Stimulated activated CD4-positive, alpha-beta T cell treated with anti-CD3 and anti-CD28 coated beads, Interleukin-12 subunit alpha, Interleukin-12 subunit beta, amount 100 ng/mL, for 4 hours (primary cell): Measurements from ENCODE around the gene FGF8.
"Not testable (repeated sequence)": the region's sequence is repeated elsewhere in the genome, so short reads cannot be mapped to it uniquely, and the experiment has no call there.

Experiments
- DNase-seq: peaks from one replicate; pipeline ENCODE4 v3.0.0-alpha.2; 2020

The FGF8 gene, protein sequence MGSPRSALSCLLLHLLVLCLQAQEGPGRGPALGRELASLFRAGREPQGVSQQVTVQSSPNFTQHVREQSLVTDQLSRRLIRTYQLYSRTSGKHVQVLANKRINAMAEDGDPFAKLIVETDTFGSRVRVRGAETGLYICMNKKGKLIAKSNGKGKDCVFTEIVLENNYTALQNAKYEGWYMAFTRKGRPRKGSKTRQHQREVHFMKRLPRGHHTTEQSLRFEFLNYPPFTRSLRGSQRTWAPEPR

DNA sequence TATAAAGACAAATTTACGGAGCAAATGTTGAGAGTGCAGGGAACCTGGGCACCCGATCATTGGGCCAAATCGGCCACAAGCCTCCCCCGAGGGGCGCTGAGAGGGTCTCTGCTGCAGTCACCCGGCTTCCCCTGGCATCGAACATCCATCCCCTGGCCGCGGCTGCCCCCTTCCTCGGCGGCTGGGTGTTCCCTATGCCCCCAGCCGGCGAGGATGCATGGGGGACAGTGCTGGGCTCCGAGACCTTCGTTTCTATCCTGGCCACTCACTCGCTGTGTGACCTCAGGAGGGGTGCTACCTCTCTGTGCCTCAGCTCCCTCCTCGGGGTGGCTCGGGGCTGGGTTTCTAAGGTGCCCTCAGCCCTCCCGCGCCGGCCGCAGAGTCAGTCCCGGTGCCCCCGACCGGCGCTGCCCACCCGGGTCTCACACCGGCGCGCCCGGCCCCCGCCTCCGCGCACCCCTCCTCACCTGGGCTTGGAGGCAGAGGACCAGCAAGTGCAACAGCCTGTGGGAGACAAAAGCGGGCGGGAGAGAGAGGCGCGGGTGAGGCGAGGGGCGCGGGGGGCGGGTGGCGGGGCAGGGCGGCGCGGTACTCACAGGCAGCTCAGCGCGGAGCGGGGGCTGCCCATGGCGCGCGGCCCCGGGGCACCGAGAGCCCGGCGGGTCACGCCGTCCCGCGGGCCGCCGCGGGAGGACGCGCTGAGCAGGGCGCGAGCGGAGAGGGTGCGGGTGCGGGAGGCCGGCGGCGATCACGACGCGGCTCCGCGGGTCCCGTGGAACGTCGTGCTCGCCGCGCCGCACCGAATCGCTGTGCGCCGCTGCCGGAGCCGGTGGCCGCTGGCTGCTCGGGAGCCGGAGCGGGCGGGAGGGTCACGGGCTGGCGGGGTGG, at the start of gene FGF8:
FGF8 (minus strand) TSS at position 842 of the 888 bp plus-strand sequence; CDS start at position 628, 214 bp downstream.
- DNase-seq = no peak

DNA sequence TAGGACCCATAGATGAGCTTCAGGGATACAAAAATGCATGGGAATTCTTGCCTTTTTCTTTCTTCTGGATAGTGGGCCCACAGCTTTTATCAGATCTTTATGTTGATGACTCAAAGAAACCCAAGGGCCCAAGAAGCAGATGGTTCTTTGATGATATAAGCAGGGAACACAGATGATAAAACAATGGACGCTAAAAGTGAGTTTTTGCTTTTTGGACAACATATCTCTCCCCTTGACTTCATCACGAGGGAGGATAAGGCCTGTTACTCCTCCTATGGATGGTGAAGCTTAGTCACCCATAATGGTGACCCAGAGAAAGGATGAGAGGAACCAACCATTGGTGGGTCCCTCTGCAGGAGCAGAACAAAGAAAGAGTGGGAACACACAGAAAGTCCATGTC, 48.8 kb upstream of the FGF8 start:
- no peak for DNase-seq

DNA sequence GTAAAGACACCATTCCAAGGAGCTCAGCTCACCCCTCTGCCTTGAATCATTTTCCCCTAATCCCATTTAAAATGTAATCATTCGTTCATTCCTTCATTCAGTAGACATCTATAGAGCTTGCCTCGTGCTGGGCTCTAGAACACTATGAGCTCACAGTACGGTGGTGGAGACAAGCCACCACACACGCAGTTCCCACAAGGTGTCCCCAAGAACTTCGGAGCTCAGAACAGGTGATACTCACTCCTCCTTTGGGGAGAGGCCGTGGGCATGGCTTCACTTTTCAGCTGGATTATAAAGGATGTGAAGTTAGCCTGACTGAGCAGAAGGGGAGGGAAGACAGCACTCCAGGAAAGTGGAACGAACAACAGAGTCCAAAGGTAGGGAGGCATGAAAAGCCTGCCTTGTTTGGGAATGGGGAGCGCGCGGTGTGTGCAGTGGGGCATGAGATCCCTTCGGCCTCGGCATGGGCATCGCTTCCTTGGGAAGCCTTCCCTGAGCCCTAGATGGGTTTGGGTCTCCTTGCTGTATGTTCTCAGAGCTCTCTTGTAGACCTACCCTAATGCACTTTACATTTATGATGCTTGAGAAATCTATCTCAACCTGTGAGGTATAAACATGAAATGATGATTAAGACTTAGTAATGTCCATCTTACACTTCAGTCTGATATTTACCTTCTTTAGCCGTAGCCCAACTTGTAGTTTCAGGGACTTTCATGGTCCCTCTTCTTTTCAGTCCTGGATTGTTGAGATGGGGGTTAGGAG, 43.1 kb upstream of the FGF8 start:
- no peak for DNase-seq

DNA sequence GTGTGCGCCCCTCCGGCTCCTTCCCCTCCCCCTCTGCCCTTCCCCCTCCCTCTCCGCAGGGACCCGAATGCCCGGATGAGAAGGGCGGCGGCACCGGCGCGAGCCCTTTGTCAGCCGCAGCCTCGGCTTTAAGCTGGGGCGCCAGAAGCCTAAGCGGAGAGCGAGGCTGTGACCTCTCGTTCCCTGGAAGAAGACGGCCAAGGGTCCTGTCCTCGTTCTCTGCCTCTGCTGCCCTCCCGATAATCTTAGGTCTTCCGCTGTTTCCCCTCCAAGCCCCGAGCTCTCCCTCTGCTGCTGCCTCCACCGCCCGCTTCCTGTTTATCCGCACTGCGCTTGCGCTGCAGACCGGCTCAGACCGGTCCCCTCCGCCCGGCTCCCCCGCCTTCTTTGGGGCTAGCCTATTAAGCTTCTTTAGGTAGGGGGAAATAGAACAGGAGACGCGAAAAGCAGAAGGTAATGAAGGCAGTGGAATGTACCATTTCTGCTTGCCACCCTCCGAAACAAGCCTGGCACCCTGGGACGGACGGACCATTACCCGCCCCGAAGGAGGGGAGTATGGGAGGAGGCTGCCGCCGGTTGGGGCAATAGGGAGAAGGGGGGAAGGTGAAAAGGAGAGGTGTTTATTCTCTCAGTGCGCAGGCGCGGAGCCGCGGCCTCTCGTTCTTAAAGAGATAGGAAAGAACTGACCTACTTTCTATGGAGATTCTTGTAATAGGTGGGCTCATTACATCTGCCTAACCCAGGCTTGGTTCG, 42.4 kb upstream of the FGF8 start, which contains the start of gene OGA:
OGA (minus strand) TSS at position 326 of the 753 bp plus-strand sequence. CDS start 422 bp downstream, outside the sequence.
- DNase-seq = peak; percentile 93

DNA sequence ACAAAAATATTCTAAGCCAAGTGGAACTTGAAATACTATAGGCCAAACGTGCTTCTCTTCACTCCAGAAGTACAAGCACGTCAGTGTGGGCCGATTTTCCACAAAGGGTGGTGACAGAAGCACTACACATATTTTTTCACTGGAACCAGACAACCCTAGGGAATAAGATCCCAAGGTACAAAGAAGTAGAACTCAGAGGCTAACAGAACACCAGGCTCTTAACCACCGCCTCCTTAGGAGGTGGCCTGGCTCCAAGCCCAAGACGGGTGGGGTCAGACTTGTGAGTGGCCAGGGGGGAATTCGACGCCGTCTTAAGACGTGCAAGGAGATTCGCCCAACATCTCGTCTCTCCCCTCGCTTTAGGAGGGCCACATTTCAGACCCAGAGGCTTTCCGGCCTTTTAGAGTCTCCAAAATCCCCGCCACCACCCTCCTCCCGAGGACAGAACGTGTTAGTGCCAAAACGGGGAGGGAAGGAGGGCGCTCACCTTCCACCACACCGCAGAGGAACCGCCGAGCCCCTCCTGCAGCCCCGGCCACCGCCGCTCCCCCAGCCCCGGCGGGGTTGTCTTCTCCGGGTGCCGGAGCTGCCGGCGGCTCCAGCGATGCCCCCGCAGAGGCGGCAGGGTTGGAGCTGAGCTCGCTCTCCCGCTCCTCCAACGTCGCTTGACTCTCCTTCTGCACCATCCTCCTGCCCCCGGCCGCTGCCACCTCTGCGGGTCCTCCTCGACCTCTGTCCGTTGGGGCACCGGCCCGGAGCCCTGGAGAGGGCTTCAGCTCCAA, 41.6 kb upstream of the FGF8 start:
- no peak for DNase-seq

DNA sequence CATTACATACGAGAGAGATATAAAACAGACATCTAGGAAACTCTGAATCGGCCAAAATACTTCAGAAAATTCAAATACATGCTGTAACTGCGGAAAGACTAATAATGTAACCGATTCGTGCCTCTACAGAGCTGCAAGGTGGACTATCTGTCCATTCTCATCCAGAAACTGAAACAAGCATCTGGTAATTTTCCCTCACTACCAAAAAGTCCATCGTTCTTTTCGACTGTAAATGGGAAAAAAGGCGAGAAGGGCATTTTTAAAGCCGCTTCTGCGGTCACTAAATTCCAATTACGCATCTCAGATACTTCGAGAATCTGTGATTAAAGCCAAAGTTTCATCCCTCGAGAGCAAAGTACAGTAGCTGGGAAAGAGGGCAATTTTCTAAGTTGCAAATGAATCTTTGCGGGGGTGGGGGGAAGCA, 41.0 kb upstream of the FGF8 start:
- no peak for DNase-seq

DNA sequence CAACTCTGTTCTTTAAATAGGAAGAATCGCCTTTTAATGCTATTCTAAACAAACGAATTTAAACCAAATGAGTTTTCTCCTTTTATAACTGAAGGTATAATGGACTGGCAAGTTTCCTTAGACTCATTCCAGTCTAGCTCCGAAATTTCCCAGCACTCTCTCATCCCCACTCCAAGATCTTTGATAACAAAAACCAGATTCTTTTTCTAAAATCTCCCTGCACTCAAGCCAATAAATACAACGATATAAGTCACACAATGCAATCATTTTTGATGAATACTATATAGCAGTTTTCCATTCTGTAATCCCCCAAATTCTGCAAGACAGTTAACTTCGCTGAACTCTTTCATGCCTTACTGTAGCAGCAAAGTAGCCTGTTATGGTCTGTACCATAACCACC, 40.5 kb upstream of the FGF8 start:
- DNase-seq = no peak

DNA sequence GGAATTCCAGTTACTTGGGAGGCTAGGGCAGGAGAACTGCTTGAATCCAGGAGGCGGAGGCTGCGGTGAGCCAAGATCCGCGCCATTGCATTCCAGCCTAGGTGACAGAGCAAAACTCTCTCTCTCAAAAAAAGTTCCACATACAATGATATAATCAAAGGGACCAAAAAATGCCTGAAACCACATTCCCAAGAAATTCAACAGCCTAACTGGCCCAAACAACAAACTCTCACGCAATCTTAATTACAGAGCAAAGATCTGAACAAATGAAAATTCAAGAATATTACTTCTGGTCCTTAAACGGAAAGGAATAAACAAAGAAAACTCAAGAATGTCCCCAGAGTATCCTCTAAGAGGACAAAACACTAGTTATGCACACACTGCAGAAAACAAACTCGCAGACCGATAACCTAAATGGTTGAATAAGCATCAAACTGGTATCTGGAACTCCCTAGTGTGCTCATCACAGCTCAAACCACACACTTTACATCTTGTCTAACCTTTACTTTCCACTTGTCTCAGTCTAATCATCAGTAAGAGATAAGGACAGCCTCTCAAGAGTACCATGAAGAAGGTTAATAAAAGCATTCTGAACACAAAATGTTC, 38.7 kb upstream of the FGF8 start:
- DNase-seq = no peak

DNA sequence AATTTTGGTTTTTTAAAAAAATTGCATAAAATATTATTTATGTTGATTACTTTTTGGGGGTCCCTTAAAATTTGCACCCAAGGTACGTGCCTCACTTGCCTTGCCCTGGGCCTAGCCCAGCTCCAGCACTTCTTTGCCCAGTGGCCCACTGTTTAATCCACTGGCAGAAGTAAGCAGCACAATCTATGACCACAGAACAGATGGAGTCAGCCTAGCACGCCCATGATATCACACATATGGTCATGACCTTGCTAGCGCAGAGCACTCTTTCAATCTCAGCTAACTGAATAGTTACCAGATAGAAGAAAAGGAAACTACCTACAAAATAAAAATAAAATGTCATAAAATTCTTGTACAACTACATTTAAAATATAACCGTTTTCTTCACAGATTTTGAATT, 36.7 kb upstream of the FGF8 start:
- DNase-seq = no peak

DNA sequence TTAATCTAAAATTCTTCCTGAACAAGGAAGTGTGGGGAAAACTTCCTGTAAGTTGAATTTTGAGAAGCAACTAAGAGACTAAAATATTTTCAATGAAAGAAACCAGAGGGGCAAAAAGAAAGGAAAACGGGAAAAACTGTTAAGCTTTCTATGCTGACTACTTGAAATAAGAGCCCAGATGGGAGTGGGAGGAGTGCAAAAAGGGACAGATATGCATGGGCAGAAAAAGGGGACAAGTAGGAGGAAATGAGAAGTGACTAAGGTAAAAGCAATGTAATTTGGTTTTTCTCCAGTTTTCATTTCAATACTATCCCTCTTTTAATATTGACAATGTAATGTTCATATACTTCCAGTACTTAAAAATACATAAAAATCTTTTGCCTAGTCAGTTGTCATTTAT, 31.2 kb upstream of the FGF8 start:
- no peak for DNase-seq

DNA sequence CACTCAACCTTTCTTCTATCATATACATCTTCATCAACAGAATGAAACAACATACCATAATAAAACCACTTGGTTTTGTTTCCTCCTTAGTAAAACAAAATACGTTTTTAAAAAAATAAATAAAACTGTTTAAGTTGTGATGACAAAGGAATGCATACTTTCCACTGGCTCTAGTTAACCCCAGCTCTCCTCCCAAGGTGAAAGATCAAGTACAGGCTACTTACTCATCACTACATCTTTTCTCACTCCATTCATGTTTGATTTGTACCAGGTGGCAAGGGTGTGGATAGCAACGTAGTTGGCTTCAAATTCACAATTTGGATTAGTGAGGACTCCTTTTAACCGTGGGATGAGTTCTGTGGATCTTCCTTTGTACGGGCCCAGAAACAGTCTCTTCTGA, 27.6 kb upstream of the FGF8 start:
- DNase-seq = no peak

DNA sequence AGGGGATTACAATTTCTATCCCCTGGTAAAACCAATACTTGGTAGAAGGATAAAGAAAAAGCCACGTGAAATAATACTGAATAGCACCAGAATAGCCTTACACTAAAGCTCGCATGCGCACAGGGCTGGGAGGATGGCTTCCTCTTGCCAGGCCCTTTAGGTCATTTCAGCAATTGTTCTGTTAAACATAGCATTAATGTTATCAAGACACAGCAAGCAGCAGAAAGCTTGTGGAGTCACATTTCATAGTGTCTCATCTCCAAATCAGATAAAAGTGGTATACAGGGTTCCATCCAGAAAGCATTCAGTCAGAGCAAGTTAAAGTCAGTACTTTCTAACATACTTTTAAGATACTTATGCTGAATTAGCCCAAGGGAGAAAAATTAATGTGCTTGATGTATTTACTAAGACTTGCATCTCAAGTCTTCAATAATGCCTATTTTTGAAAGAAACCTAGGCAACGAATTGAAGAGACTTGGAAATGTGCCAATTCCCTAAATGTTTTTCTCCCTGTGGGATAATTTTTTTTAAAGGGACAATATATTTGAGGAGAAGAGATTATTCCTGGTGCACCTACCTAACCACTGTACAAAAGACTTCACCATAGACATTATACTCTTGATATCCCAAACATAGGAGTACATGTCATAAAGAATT, 21.6 kb upstream of the FGF8 start:
- no peak for DNase-seq

DNA sequence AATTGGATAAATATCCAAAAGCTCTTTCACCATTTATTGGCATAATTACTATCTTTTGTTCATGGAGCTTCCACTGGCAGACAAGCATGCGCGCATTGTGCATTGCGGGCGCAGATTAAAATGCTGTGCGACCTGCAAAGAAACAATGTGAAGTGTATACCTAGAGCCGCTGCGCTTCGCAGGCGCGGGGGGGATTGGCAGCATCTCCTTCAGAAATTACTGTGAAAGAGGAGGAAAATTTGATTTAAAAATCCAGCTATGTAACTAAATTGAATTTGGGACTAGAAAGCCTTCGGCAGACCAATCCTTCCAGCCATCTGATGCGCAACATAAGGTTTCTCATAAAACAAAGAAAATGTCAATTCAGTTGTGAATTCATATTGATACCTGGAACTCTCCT, 17.6 kb upstream of the FGF8 start:
- no peak for DNase-seq

DNA sequence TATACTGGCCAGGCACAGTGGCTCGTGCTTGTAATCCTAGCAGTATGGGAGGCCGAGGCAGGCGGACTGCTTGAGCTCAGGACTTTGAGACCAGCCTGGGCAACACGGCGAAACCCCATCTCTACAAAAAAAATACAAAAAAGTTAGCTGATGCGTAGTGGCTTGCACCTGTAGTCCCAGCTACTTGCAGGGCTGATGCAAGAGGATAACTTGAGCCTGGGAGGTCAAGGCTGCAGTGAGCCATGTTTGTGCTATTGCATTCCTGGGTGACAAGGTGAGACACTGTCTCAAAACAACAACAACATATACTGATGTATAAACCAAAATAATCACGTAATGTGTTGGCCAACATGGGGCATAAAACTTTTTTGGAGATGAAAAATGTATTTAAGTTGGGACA, 13.8 kb upstream of the FGF8 start:
- DNase-seq = no peak

DNA sequence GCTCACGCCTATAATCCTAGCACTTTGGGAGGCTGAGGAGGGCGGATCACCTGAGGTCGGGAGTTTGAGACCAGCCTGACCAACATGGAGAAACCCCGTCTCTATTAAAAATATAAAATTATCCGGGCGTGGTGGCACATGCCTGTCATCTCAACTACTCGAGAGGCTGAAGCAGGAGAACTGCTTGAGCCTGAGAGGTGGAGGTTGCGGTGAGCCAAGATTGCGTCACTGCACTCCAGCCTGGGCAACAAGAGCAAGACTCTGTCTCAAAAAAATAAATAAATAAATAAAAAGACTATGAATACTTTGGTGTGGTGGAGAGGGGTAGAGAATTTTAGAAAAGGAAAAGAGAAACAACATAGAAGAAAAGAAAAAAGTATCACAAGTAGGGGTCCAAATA, 13.3 kb upstream of the FGF8 start:
- DNase-seq = not testable (repeated sequence)

DNA sequence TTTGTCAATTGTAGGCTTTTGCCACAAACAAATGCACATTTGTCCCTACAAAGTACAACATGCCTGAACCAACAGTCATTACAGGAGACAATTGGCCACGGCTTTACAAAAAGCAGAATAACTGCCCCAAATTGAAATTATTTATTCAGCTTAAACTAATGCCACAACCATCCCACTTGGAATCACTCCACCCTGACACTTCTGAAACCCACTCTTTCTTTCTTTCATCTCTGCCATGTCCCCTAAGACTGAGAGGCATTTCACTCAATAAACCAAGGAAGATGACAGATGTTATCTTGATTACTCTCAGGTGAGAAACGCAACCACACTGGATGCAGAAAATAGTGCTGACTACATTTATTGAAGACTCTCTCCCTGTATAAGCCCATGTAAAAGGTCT, 9.9 kb upstream of the FGF8 start:
- no peak for DNase-seq

DNA sequence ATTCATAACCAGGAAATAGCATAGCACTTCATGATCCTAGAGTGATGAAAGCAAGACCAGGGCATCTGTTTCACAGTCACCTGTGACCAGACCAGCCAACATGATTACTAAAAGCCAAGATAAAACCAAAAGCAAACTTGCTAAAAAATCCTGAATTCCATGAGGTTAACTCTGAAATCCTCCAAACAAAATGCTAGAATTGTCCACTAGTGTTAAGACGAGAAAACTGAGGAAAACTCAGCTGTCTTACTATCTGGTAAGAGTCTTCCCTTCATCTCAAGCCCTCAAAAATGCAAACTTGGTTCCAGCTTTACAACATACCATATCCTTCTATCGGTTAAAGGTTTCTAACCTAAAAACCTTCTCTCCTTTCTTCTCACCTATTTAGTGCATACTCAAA, 8.6 kb upstream of the FGF8 start:
- DNase-seq = no peak

DNA sequence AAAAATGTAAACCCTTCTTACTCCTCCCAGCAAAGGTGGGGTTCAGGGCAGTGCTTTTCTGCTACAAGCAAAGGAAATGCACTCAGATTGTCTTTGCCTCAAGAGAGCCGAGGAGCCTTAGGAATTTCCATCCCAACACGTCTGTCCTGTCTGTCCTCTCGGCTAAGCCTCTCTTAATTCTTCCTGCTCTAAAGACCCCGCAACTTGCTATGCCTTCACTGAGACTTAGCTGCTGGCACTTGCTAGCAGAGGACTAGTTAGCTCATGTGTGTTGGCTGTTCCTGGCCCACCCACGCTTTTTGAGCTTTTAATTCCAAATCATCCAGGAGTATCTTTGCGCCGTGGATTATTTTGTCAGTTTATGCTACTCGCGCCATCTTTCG, 7.8 kb upstream of the FGF8 start:
- DNase-seq = no peak

DNA sequence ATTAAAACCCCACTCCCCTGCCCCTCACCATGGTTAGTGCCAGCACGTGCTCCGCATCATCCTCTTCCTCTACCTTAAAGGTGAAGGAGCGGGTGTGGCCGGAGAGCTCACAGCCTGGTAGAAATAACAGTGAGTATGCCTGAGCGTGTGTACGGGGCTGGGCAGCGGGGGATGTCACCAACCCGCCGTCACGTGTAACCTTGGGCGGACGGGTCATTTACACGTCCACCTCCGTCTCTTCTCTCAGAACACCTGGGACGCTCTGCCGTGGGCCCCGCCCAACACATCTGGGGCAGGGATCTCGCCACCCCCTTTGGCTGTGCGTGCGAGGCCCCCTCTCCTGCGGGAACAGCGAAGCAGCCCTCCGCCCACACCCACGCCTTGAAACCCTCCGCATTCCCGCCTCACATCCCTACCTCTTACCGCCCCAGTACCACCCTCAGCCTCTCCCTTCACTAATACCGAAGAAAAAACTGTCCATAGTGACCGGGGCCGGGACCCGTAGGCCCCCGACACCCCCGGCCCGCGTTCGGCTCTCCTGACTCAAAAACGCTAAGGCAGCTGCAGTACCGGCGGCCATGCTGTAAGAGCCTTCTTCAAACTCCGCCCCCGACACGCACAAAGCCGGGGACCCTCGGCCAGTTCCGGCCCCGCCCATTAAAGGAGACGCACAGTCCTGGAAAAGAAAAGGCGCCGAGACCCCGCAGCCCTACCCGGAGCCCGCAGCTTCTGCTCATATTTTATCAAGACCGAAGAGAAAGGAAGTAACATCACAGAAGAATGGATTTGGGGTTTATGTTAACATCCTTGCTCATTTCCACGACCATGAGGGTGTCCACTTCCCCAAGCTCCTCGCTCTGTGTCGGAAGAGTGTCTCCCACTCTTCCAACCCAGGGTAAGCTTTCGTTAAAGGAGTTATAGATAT, 7.2 kb upstream of the FGF8 start, which contains the start of gene NPM3:
NPM3 (minus strand) TSS at position 636 of the 925 bp plus-strand sequence; CDS start at position 580, 56 bp downstream.
- DNase-seq = peak; percentile 84
